ENCODE data around the gene CHAD.

Gene CHAD

GRCh38 chr17:50423553-50424159, 45.0 kb downstream of the CHAD start (continued):
- TF ChIP-seq, protein P1, sequence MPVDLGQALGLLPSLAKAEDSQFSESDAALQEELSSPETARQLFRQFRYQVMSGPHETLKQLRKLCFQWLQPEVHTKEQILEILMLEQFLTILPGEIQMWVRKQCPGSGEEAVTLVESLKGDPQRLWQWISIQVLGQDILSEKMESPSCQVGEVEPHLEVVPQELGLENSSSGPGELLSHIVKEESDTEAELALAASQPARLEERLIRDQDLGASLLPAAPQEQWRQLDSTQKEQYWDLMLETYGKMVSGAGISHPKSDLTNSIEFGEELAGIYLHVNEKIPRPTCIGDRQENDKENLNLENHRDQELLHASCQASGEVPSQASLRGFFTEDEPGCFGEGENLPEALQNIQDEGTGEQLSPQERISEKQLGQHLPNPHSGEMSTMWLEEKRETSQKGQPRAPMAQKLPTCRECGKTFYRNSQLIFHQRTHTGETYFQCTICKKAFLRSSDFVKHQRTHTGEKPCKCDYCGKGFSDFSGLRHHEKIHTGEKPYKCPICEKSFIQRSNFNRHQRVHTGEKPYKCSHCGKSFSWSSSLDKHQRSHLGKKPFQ (tag by site-specific recombination; IDR thresholded peaks at IDR 0.05), result no peak
- TF ChIP-seq ZNF571 (tag by site-specific recombination; IDR thresholded peaks at IDR 0.05) (no peak), ZBTB48 (tag by site-specific recombination; IDR thresholded peaks at IDR 0.05) (no peak), ZNF777 (tag by site-specific recombination; IDR thresholded peaks at IDR 0.05; ENCODE audit: borderline replicate concordance) (no peak), ZNF174 (tag by site-specific recombination; IDR thresholded peaks at IDR 0.05) (no peak), ZSCAN30 (tag by site-specific recombination; IDR thresholded peaks at IDR 0.05) (no peak), ZNF202 (tag by site-specific recombination; IDR thresholded peaks at IDR 0.05; ENCODE audit: borderline replicate concordance) (no peak), ZNF16 (tag by site-specific recombination; IDR thresholded peaks at IDR 0.05; ENCODE audit: low read depth) (no peak), INSM2 (tag by site-specific recombination; IDR thresholded peaks at IDR 0.05) (no peak), ZNF747 (tag by site-specific recombination; IDR thresholded peaks at IDR 0.05) (no peak), ZNF274 (IDR thresholded peaks at IDR 0.05; ENCODE audit: low read length) (no peak), ZNF274 (tag by site-specific recombination; IDR thresholded peaks at IDR 0.05; ENCODE audit: borderline replicate concordance) (no peak), ZNF555 (tag by site-specific recombination; conservative IDR thresholded peaks at IDR 0.05) (no peak), GLI4 (tag by site-specific recombination; IDR thresholded peaks at IDR 0.05) (no peak), ZNF248 (tag by site-specific recombination; IDR thresholded peaks at IDR 0.05) (no peak), MZF1 (tag by site-specific recombination; IDR thresholded peaks at IDR 0.05; ENCODE audit: borderline replicate concordance) (peak; percentile 30; the same call in 1 of the 2 replicates), ZNF658 (tag by site-specific recombination; IDR thresholded peaks at IDR 0.05) (no peak), ZBTB7A (tag by site-specific recombination; IDR thresholded peaks at IDR 0.05; ENCODE audit: low read depth) (no peak), ZNF138 (tag by site-specific recombination; IDR thresholded peaks at IDR 0.05; ENCODE audit: borderline replicate concordance) (no peak), BCL11A (tag by site-specific recombination; IDR thresholded peaks at IDR 0.05; ENCODE audit: low read depth) (no peak), WT1 (tag by site-specific recombination; IDR thresholded peaks at IDR 0.05) (no peak), SP7 (tag by site-specific recombination; IDR thresholded peaks at IDR 0.05) (0 out of 2 replicates have a peak, but pooled peaks have one; percentile 48), ZBTB8A (tag by site-specific recombination; IDR thresholded peaks at IDR 0.05) (peak; percentile 25; the same call in 1 of the 2 replicates), ZNF311 (tag by site-specific recombination; IDR thresholded peaks at IDR 0.05; ENCODE audit: borderline replicate concordance) (no peak), ZNF335 (tag by site-specific recombination; conservative IDR thresholded peaks at IDR 0.05) (peak; percentile 59), ZNF501 (tag by site-specific recombination; IDR thresholded peaks at IDR 0.05) (no peak), ZNF280C (tag by site-specific recombination; IDR thresholded peaks at IDR 0.05) (no peak), ZNF394 (tag by site-specific recombination; IDR thresholded peaks at IDR 0.05; ENCODE audit: borderline replicate concordance) (no peak), ZNF157 (tag by site-specific recombination; IDR thresholded peaks at IDR 0.05) (no peak), PRDM4 (tag by site-specific recombination; IDR thresholded peaks at IDR 0.05) (no peak)
- TF ChIP-seq, protein P2, sequence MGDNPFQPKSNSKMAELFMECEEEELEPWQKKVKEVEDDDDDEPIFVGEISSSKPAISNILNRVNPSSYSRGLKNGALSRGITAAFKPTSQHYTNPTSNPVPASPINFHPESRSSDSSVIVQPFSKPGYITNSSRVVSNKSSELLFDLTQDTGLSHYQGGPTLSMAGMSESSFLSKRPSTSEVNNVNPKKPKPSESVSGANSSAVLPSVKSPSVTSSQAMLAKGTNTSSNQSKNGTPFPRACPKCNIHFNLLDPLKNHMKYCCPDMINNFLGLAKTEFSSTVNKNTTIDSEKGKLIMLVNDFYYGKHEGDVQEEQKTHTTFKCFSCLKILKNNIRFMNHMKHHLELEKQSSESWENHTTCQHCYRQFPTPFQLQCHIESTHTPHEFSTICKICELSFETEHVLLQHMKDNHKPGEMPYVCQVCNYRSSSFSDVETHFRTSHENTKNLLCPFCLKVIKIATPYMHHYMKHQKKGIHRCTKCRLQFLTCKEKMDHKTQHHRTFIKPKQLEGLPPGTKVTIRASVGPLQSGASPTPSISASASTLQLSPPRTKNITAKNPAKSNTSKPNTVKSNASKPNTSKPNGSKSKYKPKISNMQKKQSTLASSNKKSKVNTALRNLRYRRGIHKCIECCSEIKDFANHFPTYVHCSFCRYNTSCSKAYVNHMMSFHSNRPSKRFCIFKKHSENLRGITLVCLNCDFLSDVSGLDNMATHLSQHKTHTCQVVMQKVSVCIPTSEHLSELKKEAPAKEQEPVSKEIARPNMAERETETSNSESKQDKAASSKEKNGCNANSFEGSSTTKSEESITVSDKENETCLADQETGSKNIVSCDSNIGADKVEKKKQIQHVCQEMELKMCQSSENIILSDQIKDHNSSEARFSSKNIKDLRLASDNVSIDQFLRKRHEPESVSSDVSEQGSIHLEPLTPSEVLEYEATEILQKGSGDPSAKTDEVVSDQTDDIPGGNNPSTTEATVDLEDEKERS (tag by site-specific recombination; IDR thresholded peaks at IDR 0.05), result no peak
